Right lobe of liver (tissue), 6 donors: ENCODE results near the gene JAM2. TPM values are rescaled to one million over a fixed set of nuclear protein-coding genes. Genes with fewer than 3 reads are reported as not detected.

ENCODE experiments used
- ATAC-seq, 4 donors: fragments of 200-7000 bp; cut with Tn5 transposase; one replicate each; pipeline ENCODE4 v1.9.1; 2020; ENCODE audit warnings: mild to moderate bottlenecking in 4 of 4, moderate library complexity in 4 of 4
- DNase-seq, 3 donors: peaks; one replicate each; pipeline ENCODE4 v3.0.0-alpha.2; 2020
- H3K27ac ChIP-seq, 3 donors: fragments of 200-600 bp; one replicate each; pipeline ENCODE4 v1.8.0; 2022
- H3K27me3 ChIP-seq, 2 donors: fragments of 200-600 bp; one replicate each; pipeline ENCODE4 v1.8.0; 2022
- H3K36me3 ChIP-seq, 4 donors: fragments of 200-600 bp; sonication (generic) in 1 of 4; one replicate each; pipeline versions ENCODE4 v1.5.1 to v1.8.0; 2017 to 2022; ENCODE audit warnings: control low read depth in 1 of 4
- H3K4me1 ChIP-seq, 4 donors: fragments of 200-600 bp; sonication (generic) in 1 of 4; one replicate each; pipeline versions ENCODE4 v1.5.1 to v1.8.0; 2017 to 2022; ENCODE audit warnings: control low read depth in 1 of 4
- H3K4me3 ChIP-seq, 3 donors: fragments of 200-600 bp; one replicate each; pipeline ENCODE4 v1.8.0; 2022
- H3K9me3 ChIP-seq, 4 donors: fragments of 200-600 bp; sonication (generic) in 1 of 4; one replicate each; pipeline versions ENCODE4 v1.5.1 to v1.8.0; 2017 to 2022; ENCODE audit warnings: control low read depth in 1 of 4
- CTCF ChIP-seq, 4 donors: fragments of 200-600 bp in 3 of 4; fragments of 450-650 bp in 1 of 4; IDR thresholded peaks; one replicate each; pipeline versions ENCODE4 v1.5.1 to v1.8.0; 2016 to 2022; ENCODE audit warnings: antibody characterized with exemption in 4 of 4, mild to moderate bottlenecking in 2 of 4
- POLR2A ChIP-seq: fragments of 450-650 bp; IDR thresholded peaks from one replicate; pipeline ENCODE4 v1.6.1; 2017; ENCODE audit warnings: antibody characterized with exemption, mild to moderate bottlenecking
- WGBS: methylation state at CpG from one replicate; pipeline ENCODE4 v1.1.6; 2018; ENCODE audit warnings: low coverage, low lambda C conversion rate; ENCODE audit not compliant: insufficient coverage; ENCODE audit errors: missing lambda C conversion rate; 5-methylcytosine and 5-hydroxymethylcytosine counted together
- intact Hi-C, 2 donors: fragments of 100-400 bp; cut with DNase I; formaldehyde crosslinking; loops; one replicate each; pipeline versions ENCODE4 v1.11.2 to v1.14.1; 2022
- total RNA-seq, 6 experiments: library from RNA; depleted of rRNA in 2 of 6; stranded (reverse); fragments of >200 nt in 2 of 6; fragmentation: NEBNext Ultra II Directional in 3 of 6; extraction: Animal tissue kit (Norgen Biotek cat#: 25700) in 3 of 6; gene quantifications; one replicate each; pipeline versions ENCODE4 v1.1.0 to v1.2.4, GENCODE V29; 2016 to 2023
- donor health status: DM: no; HTN: yes; CAD: no.
- donor health status: DM: no; HTN: no; CAD: no.
- donor health status: DM: no; HTN: no; CAD: no.
- donor health status: DM: no; HTN: yes; CAD: no.
- donor health status: DM: no; HTN: yes; CAD: no.

Gene JAM2
- total RNA-seq, 6 experiments from 2014 or later, result 1.3 to 2.9 (median 2.0) TPM

DNA sequence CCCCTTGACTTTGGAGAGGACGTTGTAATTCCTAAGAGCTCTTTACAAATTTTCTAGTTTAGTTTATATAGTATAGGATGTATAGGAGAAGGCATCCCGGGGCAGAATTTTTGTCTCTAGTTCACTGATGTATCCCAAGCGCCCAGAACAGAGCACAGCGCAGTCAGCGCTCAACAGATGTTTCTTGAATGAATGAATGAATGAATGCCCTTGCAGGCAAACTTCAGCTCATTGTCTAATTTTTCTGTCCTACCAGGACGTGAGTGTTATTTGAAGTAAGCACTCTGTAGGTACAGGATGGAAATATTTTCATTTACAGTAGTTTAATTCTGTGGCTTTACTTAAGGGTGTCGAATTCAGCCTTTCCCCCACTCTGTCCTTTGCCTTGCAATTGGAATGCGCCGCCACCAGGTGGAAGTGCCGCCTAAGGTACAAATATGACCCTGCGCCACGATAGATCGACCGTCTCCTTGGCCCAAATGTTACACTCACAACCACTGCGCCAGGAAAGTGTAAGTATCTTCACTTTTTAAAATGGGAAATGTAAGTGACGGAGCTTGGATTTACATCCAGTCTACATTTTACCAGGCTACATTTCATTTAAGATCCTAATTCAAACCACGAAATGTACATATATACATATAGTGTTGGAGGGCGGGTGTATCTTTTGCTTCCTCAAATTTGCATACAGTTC, 30.9 kb upstream of the JAM2 start:
- Histone ChIP-seq H3K27me3 (no peaks in the 10 kb centered on the region), H3K4me1 (peaks cover 0 to 8% (median 3%) of the 10 kb centered on the region in 4 donors), H3K4me3 (peak overlapping the region; percentile 70 to 78 (median 75)), H3K9me3 (no peaks in the 10 kb centered on the region), H3K36me3 (peaks cover 0 to 10% (median 0%) of the 10 kb centered on the region in 4 donors), H3K27ac (peak overlapping the region in 2 of 3 donors; percentile 70 to 79)
- intact Hi-C loops, result loop anchor here in 1 of 2 donors (10.0 kb wide), 1 partner anchor 107 kb away; no protein-coding TSS in a partner anchor
- WGBS, result 5% methylated on average over 16 of the region's 18 CpGs
- peak; percentile 90 to 94 (median 92) for ATAC-seq
- peak; percentile 80 to 83 (median 82) for DNase-seq
- TF ChIP-seq CTCF (IDR thresholded peaks at IDR 0.05), result peak; percentile 90 to 95 (median 90)
- TF ChIP-seq POLR2A, result no peak

- 89% methylated on average over 1 of the region's 1 CpG for WGBS
- H3K36me3 ChIP-seq, result no peaks in the 10 kb centered on the region
- H3K27me3 ChIP-seq, result no peaks in the 10 kb centered on the region
- no peaks in the 10 kb centered on the region for H3K4me1 ChIP-seq
- no peak overlapping the region for H3K4me3 ChIP-seq
- H3K9me3 ChIP-seq, result no peaks in the 10 kb centered on the region
- no peak for ATAC-seq
- H3K27ac ChIP-seq, result no peak overlapping the region
- intact Hi-C loops, result no loop called here
- no peak for TF ChIP-seq CTCF (IDR thresholded peaks at IDR 0.05)
- no peak for TF ChIP-seq POLR2A
- DNase-seq, result no peak
Observed at GRCh38 chr21:25614441-25614840, 24.6 kb upstream of the JAM2 start.

DNA sequence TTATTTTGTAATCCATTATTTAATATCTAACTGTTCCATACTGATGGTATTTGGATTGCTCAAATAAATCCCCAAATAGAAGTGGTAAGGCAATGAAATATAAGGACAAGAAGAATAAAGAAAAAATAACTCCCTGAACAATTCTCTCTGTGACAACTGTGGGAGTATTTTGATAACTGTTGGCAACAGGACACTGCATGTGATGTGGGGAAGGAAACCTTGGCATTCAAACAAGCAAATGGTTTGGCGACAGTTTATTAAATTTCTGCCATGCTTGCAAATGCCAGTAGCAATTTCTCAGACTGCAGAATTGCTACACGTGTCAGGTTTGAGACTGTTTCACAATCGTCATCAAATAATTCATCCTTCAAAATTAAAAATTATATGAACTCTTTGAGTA, 23.2 kb upstream of the JAM2 start:
- intact Hi-C loops, result no loop called here
- DNase-seq (no peak), ATAC-seq (no peak)
- WGBS, result 57% methylated on average over 3 of the region's 3 CpGs
- Histone ChIP-seq H3K4me3 (no peak overlapping the region), H3K27ac (no peak overlapping the region), H3K27me3 (no peaks in the 10 kb centered on the region), H3K4me1 (no peaks in the 10 kb centered on the region), H3K9me3 (no peaks in the 10 kb centered on the region), H3K36me3 (no peaks in the 10 kb centered on the region)
- TF ChIP-seq POLR2A (no peak), CTCF (IDR thresholded peaks at IDR 0.05) (no peak)

DNA sequence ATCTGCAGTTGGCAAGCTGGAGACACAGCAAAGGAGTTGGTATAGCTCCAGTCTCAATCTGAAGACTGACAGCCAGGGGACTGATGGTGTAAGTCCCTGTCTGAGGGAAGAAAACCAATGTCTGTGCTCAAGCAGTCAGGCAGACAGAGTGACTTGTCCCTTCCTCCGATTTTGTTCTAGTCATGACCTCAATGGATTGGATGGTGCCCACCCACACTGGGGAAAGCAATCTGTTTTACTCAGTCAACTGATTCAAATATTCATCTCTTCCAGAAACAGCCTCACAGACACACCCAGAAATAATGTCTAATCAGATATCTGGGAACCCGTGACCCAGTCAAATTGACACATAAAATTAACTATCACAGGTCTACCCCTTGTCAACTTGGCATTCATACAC, 19.9 kb upstream of the JAM2 start:
- Histone ChIP-seq H3K4me3 (no peak overlapping the region), H3K9me3 (no peaks in the 10 kb centered on the region), H3K27ac (no peak overlapping the region), H3K36me3 (no peaks in the 10 kb centered on the region), H3K4me1 (no peaks in the 10 kb centered on the region), H3K27me3 (no peaks in the 10 kb centered on the region)
- 94% methylated on average over 1 of the region's 2 CpGs for WGBS
- ATAC-seq (no peak), DNase-seq (no peak)
- no peak for TF ChIP-seq CTCF (IDR thresholded peaks at IDR 0.05)
- TF ChIP-seq POLR2A, result no peak
- intact Hi-C loops, result no loop called here
